ENCODE data around the gene PPP1R3D. TPM values are rescaled to one million over a fixed set of nuclear protein-coding genes. Genes with fewer than 3 reads are reported as not detected.

The PPP1R3D gene
- 1.5 TPM for polyA plus RNA-seq (2013, experiment 1 of 2)
- 1.8 TPM for polyA plus RNA-seq (2013, experiment 2 of 2)

- H3K27me3 ChIP-seq (ENCODE audit: insufficient read depth, low read length, poor library complexity) = no peaks in the 10 kb centered on the region
- peak within 1 kb of the TSS; percentile 86 for H2BK5ac ChIP-seq (ENCODE audit: low read length)
- peak within 1 kb of the TSS; percentile 85 for H3K4me2 ChIP-seq (ENCODE audit: low read length)
- H4K5ac ChIP-seq (ENCODE audit: low read length) = peak within 1 kb of the TSS; percentile 92
- peak within 1 kb of the TSS; percentile 92 for H3K23ac ChIP-seq (ENCODE audit: low read length)
- H3K36me3 ChIP-seq (ENCODE audit: control insufficient read depth, insufficient read depth, low read length) = no peaks in the 10 kb centered on the region
- no CpG with 5 or more reads among the region's 57 CpGs for WGBS (ENCODE audit: extremely low coverage, insufficient coverage, low lambda C conversion rate)
- H3K9ac ChIP-seq (ENCODE audit: low read length) = peak within 1 kb of the TSS; percentile 92
- H3K56ac ChIP-seq (ENCODE audit: low read length) = peak within 1 kb of the TSS; percentile 97
- no peak within 1 kb of the TSS for H2BK120ac ChIP-seq (ENCODE audit: low read depth, low read length)
- H3K79me1 ChIP-seq (ENCODE audit: low read length) = no peaks in the 10 kb centered on the region
- peak within 1 kb of the TSS; percentile 59 for H3K27ac ChIP-seq (ENCODE audit: low read depth, low read length)
- H2BK15ac ChIP-seq (replicated peaks; ENCODE audit: low read depth) = no peak within 1 kb of the TSS
- peak within 1 kb of the TSS; percentile 91 for H3K18ac ChIP-seq (ENCODE audit: low read length)
- peak; percentile 96 for DNase-seq
- no peak within 1 kb of the TSS for H4K8ac ChIP-seq (ENCODE audit: low read depth, low read length)
- H3K79me2 ChIP-seq (ENCODE audit: control insufficient read depth, insufficient read depth, low read length) = no peaks in the 10 kb centered on the region
- no peak within 1 kb of the TSS for H2AK5ac ChIP-seq (ENCODE audit: low read length)
- H3K4ac ChIP-seq (ENCODE audit: low read depth, low read length) = peak within 1 kb of the TSS; percentile 94
- H3K4me3 ChIP-seq (ENCODE audit: low read length) = peak within 1 kb of the TSS; percentile 86
- no peaks in the 10 kb centered on the region for H3K4me1 ChIP-seq (ENCODE audit: control insufficient read depth, low read depth, low read length)
Observed at GRCh38 chr20:59940129-59940955, at the start of gene PPP1R3D, which contains the start of gene FAM217B. Gene PPP1R3D (minus strand): TSS chr20:59940305. CDS start chr20:59939931, 374 bp downstream. Gene FAM217B (plus strand): TSS chr20:59940389. CDS start chr20:59943944, 3,555 bp downstream.

- Histone ChIP-seq H4K5ac (ENCODE audit: low read length) (no peak overlapping the region), H3K18ac (ENCODE audit: low read length) (no peak overlapping the region), H2BK15ac (replicated peaks; ENCODE audit: low read depth) (no peak overlapping the region), H3K79me2 (ENCODE audit: control insufficient read depth, insufficient read depth, low read length) (no peaks in the 10 kb centered on the region), H2BK120ac (ENCODE audit: low read depth, low read length) (no peak overlapping the region), H3K4ac (ENCODE audit: low read depth, low read length) (no peak overlapping the region), H4K8ac (ENCODE audit: low read depth, low read length) (no peak overlapping the region), H3K27me3 (ENCODE audit: insufficient read depth, low read length, poor library complexity) (no peaks in the 10 kb centered on the region), H3K9ac (ENCODE audit: low read length) (no peak overlapping the region), H3K56ac (ENCODE audit: low read length) (no peak overlapping the region), H3K4me3 (ENCODE audit: low read length) (no peak overlapping the region), H3K23ac (ENCODE audit: low read length) (no peak overlapping the region), H3K4me1 (ENCODE audit: control insufficient read depth, low read depth, low read length) (peaks cover 2% of the 10 kb centered on the region), H3K36me3 (ENCODE audit: control insufficient read depth, insufficient read depth, low read length) (no peaks in the 10 kb centered on the region), H3K4me2 (ENCODE audit: low read length) (no peak overlapping the region), H3K79me1 (ENCODE audit: low read length) (no peaks in the 10 kb centered on the region), H2AK5ac (ENCODE audit: low read length) (no peak overlapping the region), H2BK5ac (ENCODE audit: low read length) (no peak overlapping the region), H3K27ac (ENCODE audit: low read depth, low read length) (peak overlapping the region; percentile 16)
- peak; percentile 29 for DNase-seq
- no CpG with 5 or more reads among the region's 5 CpGs for WGBS (ENCODE audit: extremely low coverage, insufficient coverage, low lambda C conversion rate)
Observed at GRCh38 chr20:59988141-59988540, 48.0 kb upstream of the PPP1R3D start.

- Histone ChIP-seq H2BK120ac (ENCODE audit: low read depth, low read length) (no peak overlapping the region), H3K27me3 (ENCODE audit: insufficient read depth, low read length, poor library complexity) (no peaks in the 10 kb centered on the region), H3K18ac (ENCODE audit: low read length) (no peak overlapping the region), H3K56ac (ENCODE audit: low read length) (no peak overlapping the region), H4K8ac (ENCODE audit: low read depth, low read length) (no peak overlapping the region), H3K4me1 (ENCODE audit: control insufficient read depth, low read depth, low read length) (peaks cover 2% of the 10 kb centered on the region), H3K79me2 (ENCODE audit: control insufficient read depth, insufficient read depth, low read length) (no peaks in the 10 kb centered on the region), H3K4ac (ENCODE audit: low read depth, low read length) (no peak overlapping the region), H3K36me3 (ENCODE audit: control insufficient read depth, insufficient read depth, low read length) (no peaks in the 10 kb centered on the region), H2AK5ac (ENCODE audit: low read length) (no peak overlapping the region), H3K4me3 (ENCODE audit: low read length) (no peak overlapping the region), H3K79me1 (ENCODE audit: low read length) (no peaks in the 10 kb centered on the region), H3K4me2 (ENCODE audit: low read length) (no peak overlapping the region), H2BK15ac (replicated peaks; ENCODE audit: low read depth) (no peak overlapping the region), H4K5ac (ENCODE audit: low read length) (no peak overlapping the region), H2BK5ac (ENCODE audit: low read length) (no peak overlapping the region), H3K23ac (ENCODE audit: low read length) (no peak overlapping the region), H3K27ac (ENCODE audit: low read depth, low read length) (no peak overlapping the region), H3K9ac (ENCODE audit: low read length) (no peak overlapping the region)
- no CpG with 5 or more reads among the region's 7 CpGs for WGBS (ENCODE audit: extremely low coverage, insufficient coverage, low lambda C conversion rate)
- DNase-seq = peak; percentile 40
Observed at GRCh38 chr20:59987135-59987534, 47.0 kb upstream of the PPP1R3D start.

- no peak overlapping the region for H2BK15ac ChIP-seq (replicated peaks; ENCODE audit: low read depth)
- H3K79me2 ChIP-seq (ENCODE audit: control insufficient read depth, insufficient read depth, low read length) = no peaks in the 10 kb centered on the region
- no peak overlapping the region for H2BK5ac ChIP-seq (ENCODE audit: low read length)
- no peaks in the 10 kb centered on the region for H3K36me3 ChIP-seq (ENCODE audit: control insufficient read depth, insufficient read depth, low read length)
- H4K8ac ChIP-seq (ENCODE audit: low read depth, low read length) = no peak overlapping the region
- DNase-seq = peak; percentile 49
- H3K23ac ChIP-seq (ENCODE audit: low read length) = no peak overlapping the region
- no peak overlapping the region for H2BK120ac ChIP-seq (ENCODE audit: low read depth, low read length)
- H2AK5ac ChIP-seq (ENCODE audit: low read length) = no peak overlapping the region
- peak overlapping the region; percentile 1 for H3K4ac ChIP-seq (ENCODE audit: low read depth, low read length)
- H3K9ac ChIP-seq (ENCODE audit: low read length) = no peak overlapping the region
- no peaks in the 10 kb centered on the region for H3K79me1 ChIP-seq (ENCODE audit: low read length)
- no peak overlapping the region for H3K4me2 ChIP-seq (ENCODE audit: low read length)
- no peak overlapping the region for H3K4me3 ChIP-seq (ENCODE audit: low read length)
- no peak overlapping the region for H3K27ac ChIP-seq (ENCODE audit: low read depth, low read length)
- H3K4me1 ChIP-seq (ENCODE audit: control insufficient read depth, low read depth, low read length) = peaks cover 2% of the 10 kb centered on the region
- no peak overlapping the region for H4K5ac ChIP-seq (ENCODE audit: low read length)
- no peak overlapping the region for H3K18ac ChIP-seq (ENCODE audit: low read length)
- no CpG with 5 or more reads among the region's 3 CpGs for WGBS (ENCODE audit: extremely low coverage, insufficient coverage, low lambda C conversion rate)
- H3K56ac ChIP-seq (ENCODE audit: low read length) = no peak overlapping the region
- no peaks in the 10 kb centered on the region for H3K27me3 ChIP-seq (ENCODE audit: insufficient read depth, low read length, poor library complexity)
Observed at GRCh38 chr20:59985864-59986263, 45.8 kb upstream of the PPP1R3D start.

- H3K79me1 ChIP-seq (ENCODE audit: low read length) = no peaks in the 10 kb centered on the region
- H3K56ac ChIP-seq (ENCODE audit: low read length) = no peak overlapping the region
- H2BK120ac ChIP-seq (ENCODE audit: low read depth, low read length) = no peak overlapping the region
- H4K8ac ChIP-seq (ENCODE audit: low read depth, low read length) = no peak overlapping the region
- no peaks in the 10 kb centered on the region for H3K79me2 ChIP-seq (ENCODE audit: control insufficient read depth, insufficient read depth, low read length)
- H3K27me3 ChIP-seq (ENCODE audit: insufficient read depth, low read length, poor library complexity) = no peaks in the 10 kb centered on the region
- H3K18ac ChIP-seq (ENCODE audit: low read length) = no peak overlapping the region
- H3K4me3 ChIP-seq (ENCODE audit: low read length) = no peak overlapping the region
- H3K27ac ChIP-seq (ENCODE audit: low read depth, low read length) = no peak overlapping the region
- no peak overlapping the region for H4K5ac ChIP-seq (ENCODE audit: low read length)
- no peak overlapping the region for H2BK5ac ChIP-seq (ENCODE audit: low read length)
- H2AK5ac ChIP-seq (ENCODE audit: low read length) = no peak overlapping the region
- no peak overlapping the region for H3K23ac ChIP-seq (ENCODE audit: low read length)
- WGBS (ENCODE audit: extremely low coverage, insufficient coverage, low lambda C conversion rate) = no CpG with 5 or more reads among the region's 8 CpGs
- H3K4ac ChIP-seq (ENCODE audit: low read depth, low read length) = no peak overlapping the region
- H2BK15ac ChIP-seq (replicated peaks; ENCODE audit: low read depth) = no peak overlapping the region
- H3K9ac ChIP-seq (ENCODE audit: low read length) = no peak overlapping the region
- H3K4me1 ChIP-seq (ENCODE audit: control insufficient read depth, low read depth, low read length) = peaks cover 2% of the 10 kb centered on the region
- no peak for DNase-seq
- H3K4me2 ChIP-seq (ENCODE audit: low read length) = no peak overlapping the region
- H3K36me3 ChIP-seq (ENCODE audit: control insufficient read depth, insufficient read depth, low read length) = no peaks in the 10 kb centered on the region
Observed at GRCh38 chr20:59985164-59985563, 45.1 kb upstream of the PPP1R3D start.
